ENCODE measurements around the gene PAK5. TPM values are rescaled to one million over a fixed set of nuclear protein-coding genes. Genes with fewer than 3 reads are reported as not detected.
"Not testable (repeated sequence)": the region's sequence is repeated elsewhere in the genome, so short reads cannot be mapped to it uniquely, and the experiment has no call there.

Gene PAK5
- total RNA-seq, 1 experiment from 2014 or later: not detected

DNA sequence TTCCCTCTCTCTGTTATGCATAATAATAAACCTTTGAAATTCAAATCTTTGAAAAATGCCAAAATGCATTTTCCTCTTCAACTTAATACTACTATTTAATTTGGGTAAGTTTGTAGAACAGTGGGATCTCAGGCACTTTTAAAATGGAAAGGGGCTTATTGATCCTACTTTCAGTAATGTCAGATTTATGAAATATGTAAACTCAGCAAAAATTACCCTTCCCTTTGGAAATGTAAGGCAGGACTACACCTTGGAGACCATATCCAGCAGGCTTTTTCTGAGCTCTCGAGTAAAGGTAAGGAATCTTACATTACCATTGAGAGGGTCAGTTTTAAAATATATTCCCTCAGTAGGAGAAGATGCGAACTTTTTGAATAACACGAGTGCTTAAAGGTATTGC is 175.5 kb downstream of the PAK5 start:
- H3K4me3 ChIP-seq (ENCODE audit: low read length): no peak overlapping the region
- H3K27me3 ChIP-seq (ENCODE audit: low read length): no peaks in the 10 kb centered on the region
- H3K9me2 ChIP-seq (replicated peaks; ENCODE audit: insufficient read depth, low read length): no peaks in the 10 kb centered on the region
- no peak for DNase-seq
- H3K4me1 ChIP-seq (ENCODE audit: low read length): no peaks in the 10 kb centered on the region
- no peak overlapping the region for H3K27ac ChIP-seq (ENCODE audit: low read length)
- H3K4me2 ChIP-seq (ENCODE audit: low read depth, low read length, poor library complexity, severe bottlenecking): no peak overlapping the region
- no peaks in the 10 kb centered on the region for H3K9me3 ChIP-seq (ENCODE audit: low read length)
- no peaks in the 10 kb centered on the region for H4K20me1 ChIP-seq (ENCODE audit: insufficient read depth, low read depth, low read length)
- H3K79me2 ChIP-seq (ENCODE audit: low read length): no peaks in the 10 kb centered on the region
- no peak overlapping the region for H3K9ac ChIP-seq (ENCODE audit: low read length)
- H3K36me3 ChIP-seq (ENCODE audit: insufficient read depth, low read length): no peaks in the 10 kb centered on the region
- H2AFZ ChIP-seq (ENCODE audit: low read length): no peak overlapping the region

DNA sequence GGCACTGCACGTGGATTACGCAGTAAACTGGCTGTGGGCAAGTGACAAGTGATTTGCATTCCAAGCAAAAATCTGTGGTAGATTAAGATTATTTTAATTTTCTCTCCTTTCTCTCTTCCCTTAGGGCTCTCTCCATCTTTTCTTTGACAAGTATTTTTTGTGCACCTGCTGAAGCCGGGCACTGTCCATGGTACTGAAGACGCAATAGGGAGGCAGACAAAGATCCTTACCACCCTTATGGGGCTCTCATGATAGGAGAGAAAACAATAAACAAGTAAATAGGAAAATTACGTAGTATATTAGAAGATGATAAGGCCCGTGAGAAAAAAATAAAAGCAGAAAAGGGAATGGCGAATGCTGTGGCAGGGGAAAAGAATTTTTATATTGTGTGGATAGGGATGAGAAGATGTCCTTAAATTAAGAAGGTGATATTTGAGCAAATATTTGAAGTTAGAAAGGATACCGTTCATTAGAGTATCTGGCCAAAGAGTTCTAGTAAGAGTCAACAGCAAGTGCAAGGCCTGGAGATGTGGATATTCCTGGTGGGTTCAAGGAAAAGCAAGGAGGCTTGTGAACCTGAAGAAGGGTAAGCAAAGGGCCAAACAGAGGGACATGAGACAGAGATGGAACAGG is 178.5 kb downstream of the PAK5 start:
- DNase-seq: peak; percentile 56
- Histone ChIP-seq H2AFZ (ENCODE audit: low read length) (no peak overlapping the region), H3K9ac (ENCODE audit: low read length) (no peak overlapping the region)

GRCh38 chr20:9647741-9648140 is 191.1 kb downstream of the PAK5 start:
- Histone ChIP-seq H3K4me3 (ENCODE audit: low read length) (no peak overlapping the region), H3K9ac (ENCODE audit: low read length) (no peak overlapping the region)

More for the DNA sequence above, 178.5 kb downstream of the PAK5 start:
- Histone ChIP-seq H3K9me2 (replicated peaks; ENCODE audit: insufficient read depth, low read length) (no peaks in the 10 kb centered on the region), H3K36me3 (ENCODE audit: insufficient read depth, low read length) (no peaks in the 10 kb centered on the region), H3K27me3 (ENCODE audit: low read length) (no peaks in the 10 kb centered on the region), H3K4me1 (ENCODE audit: low read length) (no peaks in the 10 kb centered on the region), H3K79me2 (ENCODE audit: low read length) (no peaks in the 10 kb centered on the region), H4K20me1 (ENCODE audit: insufficient read depth, low read depth, low read length) (no peaks in the 10 kb centered on the region), H3K9me3 (ENCODE audit: low read length) (no peaks in the 10 kb centered on the region), H3K4me2 (ENCODE audit: low read depth, low read length, poor library complexity, severe bottlenecking) (no peak overlapping the region), H3K4me3 (ENCODE audit: low read length) (no peak overlapping the region), H3K27ac (ENCODE audit: low read length) (no peak overlapping the region)

DNA sequence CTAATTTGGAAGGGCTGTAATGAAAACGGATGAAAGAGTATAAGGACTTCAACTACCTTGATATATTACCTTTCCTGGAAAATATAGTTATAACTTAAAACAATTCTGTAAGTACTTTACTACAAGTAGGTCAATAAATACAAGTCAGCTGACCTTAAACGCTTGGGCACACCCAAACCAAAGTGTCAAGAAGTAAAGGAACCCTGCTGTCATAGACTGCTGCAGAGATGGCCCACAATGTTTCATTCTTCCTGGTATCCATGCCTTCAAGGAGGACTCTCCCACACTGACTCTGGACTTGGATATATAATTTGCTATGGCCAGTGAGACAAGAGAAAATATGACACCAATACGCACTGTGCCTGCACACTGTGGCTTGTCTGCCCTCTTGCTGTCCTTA is 192.5 kb downstream of the PAK5 start:
- DNase-seq: no peak
- Histone ChIP-seq H3K9me2 (replicated peaks; ENCODE audit: insufficient read depth, low read length) (no peaks in the 10 kb centered on the region), H2AFZ (ENCODE audit: low read length) (no peak overlapping the region), H3K27me3 (ENCODE audit: low read length) (no peaks in the 10 kb centered on the region), H3K9me3 (ENCODE audit: low read length) (no peaks in the 10 kb centered on the region), H3K4me1 (ENCODE audit: low read length) (no peaks in the 10 kb centered on the region), H3K4me2 (ENCODE audit: low read depth, low read length, poor library complexity, severe bottlenecking) (no peak overlapping the region), H3K9ac (ENCODE audit: low read length) (no peak overlapping the region), H3K79me2 (ENCODE audit: low read length) (no peaks in the 10 kb centered on the region), H3K36me3 (ENCODE audit: insufficient read depth, low read length) (no peaks in the 10 kb centered on the region), H3K4me3 (ENCODE audit: low read length) (no peak overlapping the region), H3K27ac (ENCODE audit: low read length) (no peak overlapping the region), H4K20me1 (ENCODE audit: insufficient read depth, low read depth, low read length) (no peaks in the 10 kb centered on the region)

More at GRCh38 chr20:9647741-9648140, 191.1 kb downstream of the PAK5 start:
- Histone ChIP-seq H2AFZ (ENCODE audit: low read length) (no peak overlapping the region), H3K27ac (ENCODE audit: low read length) (no peak overlapping the region), H3K36me3 (ENCODE audit: insufficient read depth, low read length) (no peaks in the 10 kb centered on the region), H3K4me1 (ENCODE audit: low read length) (no peaks in the 10 kb centered on the region), H3K79me2 (ENCODE audit: low read length) (no peaks in the 10 kb centered on the region), H4K20me1 (ENCODE audit: insufficient read depth, low read depth, low read length) (no peaks in the 10 kb centered on the region), H3K9me2 (replicated peaks; ENCODE audit: insufficient read depth, low read length) (no peaks in the 10 kb centered on the region), H3K9me3 (ENCODE audit: low read length) (no peaks in the 10 kb centered on the region), H3K27me3 (ENCODE audit: low read length) (no peaks in the 10 kb centered on the region), H3K4me2 (ENCODE audit: low read depth, low read length, poor library complexity, severe bottlenecking) (no peak overlapping the region)
- no peak for DNase-seq

DNA sequence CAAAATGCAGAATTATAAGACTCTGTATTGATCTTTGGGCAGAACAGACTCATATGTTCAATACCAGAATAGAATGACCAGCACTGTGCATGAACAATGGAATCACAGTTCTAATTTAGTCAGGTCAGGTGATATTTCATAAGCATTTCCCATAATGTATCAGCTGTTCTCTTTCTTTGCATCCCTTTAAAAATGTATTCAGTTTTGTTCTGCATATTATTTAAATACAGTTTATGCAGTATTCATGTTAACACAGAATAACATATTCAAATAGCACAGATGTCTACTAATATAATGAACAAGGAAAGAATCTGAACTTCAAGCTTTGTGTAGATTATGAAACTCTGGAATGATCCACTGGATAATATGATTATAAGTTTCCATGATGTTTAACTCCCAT is 196.0 kb downstream of the PAK5 start:
- H3K9me3 ChIP-seq (ENCODE audit: low read length): no peaks in the 10 kb centered on the region
- H3K4me2 ChIP-seq (ENCODE audit: low read depth, low read length, poor library complexity, severe bottlenecking): no peak overlapping the region
- H3K36me3 ChIP-seq (ENCODE audit: insufficient read depth, low read length): no peaks in the 10 kb centered on the region
- no peaks in the 10 kb centered on the region for H3K79me2 ChIP-seq (ENCODE audit: low read length)
- H3K27me3 ChIP-seq (ENCODE audit: low read length): no peaks in the 10 kb centered on the region
- no peak overlapping the region for H3K9ac ChIP-seq (ENCODE audit: low read length)
- H3K27ac ChIP-seq (ENCODE audit: low read length): no peak overlapping the region
- no peak overlapping the region for H3K4me3 ChIP-seq (ENCODE audit: low read length)
- no peaks in the 10 kb centered on the region for H3K9me2 ChIP-seq (replicated peaks; ENCODE audit: insufficient read depth, low read length)
- no peak for DNase-seq
- no peak overlapping the region for H2AFZ ChIP-seq (ENCODE audit: low read length)
- no peaks in the 10 kb centered on the region for H3K4me1 ChIP-seq (ENCODE audit: low read length)
- no peaks in the 10 kb centered on the region for H4K20me1 ChIP-seq (ENCODE audit: insufficient read depth, low read depth, low read length)

DNA sequence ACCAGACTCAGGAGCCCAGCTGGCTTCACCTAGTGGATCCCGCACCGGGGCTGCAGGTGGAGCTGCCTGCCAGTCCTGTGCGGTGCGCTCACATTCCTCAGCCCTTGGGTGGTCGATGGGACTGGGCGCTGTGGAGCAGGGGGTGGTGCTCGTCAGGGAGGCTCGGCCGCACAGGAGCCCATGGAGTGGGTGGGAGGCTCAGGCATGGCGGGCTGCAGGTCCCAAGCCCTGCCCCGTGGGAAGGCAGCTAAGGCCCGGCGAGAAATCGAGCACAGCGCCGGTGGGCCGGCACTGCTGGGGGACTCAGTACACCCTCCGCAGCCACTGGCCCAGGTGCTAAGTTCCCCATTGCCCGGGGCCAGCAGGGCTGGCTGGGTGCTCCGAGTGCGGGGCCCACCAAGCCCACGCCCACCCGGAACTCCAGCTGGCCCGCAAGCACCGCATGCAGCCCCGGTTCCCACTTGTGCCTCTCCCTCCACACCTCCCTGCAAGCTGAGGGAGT is 197.3 kb downstream of the PAK5 start:
- H3K27ac ChIP-seq (ENCODE audit: low read length); H3K79me2 ChIP-seq (ENCODE audit: low read length); DNase-seq; H3K4me2 ChIP-seq (ENCODE audit: low read depth, low read length, poor library complexity, severe bottlenecking); H3K36me3 ChIP-seq (ENCODE audit: insufficient read depth, low read length); H3K9me2 ChIP-seq (replicated peaks; ENCODE audit: insufficient read depth, low read length); H3K27me3 ChIP-seq (ENCODE audit: low read length); H3K4me3 ChIP-seq (ENCODE audit: low read length); H2AFZ ChIP-seq (ENCODE audit: low read length); H3K9ac ChIP-seq (ENCODE audit: low read length); H4K20me1 ChIP-seq (ENCODE audit: insufficient read depth, low read depth, low read length); H3K4me1 ChIP-seq (ENCODE audit: low read length); H3K9me3 ChIP-seq (ENCODE audit: low read length): not testable (repeated sequence)

GRCh38 chr20:9637889-9638288 is 201.0 kb downstream of the PAK5 start:
- Histone ChIP-seq H3K9me3 (ENCODE audit: low read length) (no peaks in the 10 kb centered on the region), H3K9me2 (replicated peaks; ENCODE audit: insufficient read depth, low read length) (no peaks in the 10 kb centered on the region), H3K36me3 (ENCODE audit: insufficient read depth, low read length) (no peaks in the 10 kb centered on the region), H3K9ac (ENCODE audit: low read length) (no peak overlapping the region), H3K4me2 (ENCODE audit: low read depth, low read length, poor library complexity, severe bottlenecking) (no peak overlapping the region), H4K20me1 (ENCODE audit: insufficient read depth, low read depth, low read length) (no peaks in the 10 kb centered on the region), H3K79me2 (ENCODE audit: low read length) (no peaks in the 10 kb centered on the region), H2AFZ (ENCODE audit: low read length) (no peak overlapping the region), H3K27ac (ENCODE audit: low read length) (no peak overlapping the region), H3K4me3 (ENCODE audit: low read length) (no peak overlapping the region), H3K4me1 (ENCODE audit: low read length) (peaks cover 3% of the 10 kb centered on the region; the same call in 1 of the 2 replicates), H3K27me3 (ENCODE audit: low read length) (no peaks in the 10 kb centered on the region)
- DNase-seq: no peak

- Histone ChIP-seq H2AFZ (ENCODE audit: low read length) (no peak overlapping the region), H3K79me2 (ENCODE audit: low read length) (no peaks in the 10 kb centered on the region), H3K36me3 (ENCODE audit: insufficient read depth, low read length) (no peaks in the 10 kb centered on the region), H3K9ac (ENCODE audit: low read length) (no peak overlapping the region), H3K4me3 (ENCODE audit: low read length) (no peak overlapping the region), H3K4me1 (ENCODE audit: low read length) (peaks cover 5% of the 10 kb centered on the region; the same call in 1 of the 2 replicates), H3K4me2 (ENCODE audit: low read depth, low read length, poor library complexity, severe bottlenecking) (no peak overlapping the region), H3K27ac (ENCODE audit: low read length) (no peak overlapping the region), H3K9me3 (ENCODE audit: low read length) (no peaks in the 10 kb centered on the region), H4K20me1 (ENCODE audit: insufficient read depth, low read depth, low read length) (no peaks in the 10 kb centered on the region), H3K9me2 (replicated peaks; ENCODE audit: insufficient read depth, low read length) (no peaks in the 10 kb centered on the region), H3K27me3 (ENCODE audit: low read length) (no peaks in the 10 kb centered on the region)
- no peak for DNase-seq
Observed at GRCh38 chr20:9635750-9636149, 203.1 kb downstream of the PAK5 start.
